IPS-11a (cell line): ENCODE measurements around the gene TMC4.
A peak's percentile ranks its signal among the peaks of the same experiment; 100 is the strongest.

Source experiments
- H3K4me3 ChIP-seq: one replicate; pipeline ENCODE4 v1.5.1; 2013; ENCODE audit warnings: low read depth, low read length, control low read depth

The TMC4 gene

GRCh38 chr19:54136086-54136863 lies 36.7 kb downstream of the TMC4 start:
- peak overlapping the region; percentile 50 for H3K4me3 ChIP-seq

DNA sequence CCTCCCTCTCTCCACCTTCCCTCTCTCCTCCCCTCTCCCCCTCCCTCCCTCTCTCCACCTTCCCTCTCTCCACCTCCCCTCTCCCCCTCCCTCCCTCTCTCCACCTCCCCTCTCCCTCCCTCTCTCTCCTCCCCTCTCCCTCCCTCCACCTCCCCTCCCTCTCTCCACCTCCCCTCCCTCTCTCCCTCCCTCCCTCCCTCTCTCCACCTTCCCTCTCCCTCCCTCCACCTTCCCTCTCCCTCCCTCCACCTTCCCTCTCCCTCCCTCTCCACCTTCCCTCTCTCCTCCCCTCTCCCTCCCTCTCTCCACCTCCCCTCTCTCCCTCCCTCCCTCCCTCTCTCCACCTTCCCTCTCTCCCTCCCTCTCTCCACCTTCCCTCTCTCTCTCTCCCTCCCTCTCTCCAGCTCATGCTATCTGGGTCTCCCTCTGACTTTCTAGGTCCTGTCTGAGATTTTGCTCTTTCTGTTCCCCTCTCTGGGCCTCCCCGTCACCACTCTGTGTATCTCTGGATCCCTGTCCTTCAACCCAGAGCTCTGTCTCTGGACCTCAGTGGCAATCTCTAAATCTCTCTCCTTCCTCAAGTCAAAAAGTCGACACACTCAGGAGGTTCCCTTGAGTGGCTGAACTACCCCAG lies 38.9 kb downstream of the TMC4 start:
- H3K4me3 ChIP-seq = no peak overlapping the region

DNA sequence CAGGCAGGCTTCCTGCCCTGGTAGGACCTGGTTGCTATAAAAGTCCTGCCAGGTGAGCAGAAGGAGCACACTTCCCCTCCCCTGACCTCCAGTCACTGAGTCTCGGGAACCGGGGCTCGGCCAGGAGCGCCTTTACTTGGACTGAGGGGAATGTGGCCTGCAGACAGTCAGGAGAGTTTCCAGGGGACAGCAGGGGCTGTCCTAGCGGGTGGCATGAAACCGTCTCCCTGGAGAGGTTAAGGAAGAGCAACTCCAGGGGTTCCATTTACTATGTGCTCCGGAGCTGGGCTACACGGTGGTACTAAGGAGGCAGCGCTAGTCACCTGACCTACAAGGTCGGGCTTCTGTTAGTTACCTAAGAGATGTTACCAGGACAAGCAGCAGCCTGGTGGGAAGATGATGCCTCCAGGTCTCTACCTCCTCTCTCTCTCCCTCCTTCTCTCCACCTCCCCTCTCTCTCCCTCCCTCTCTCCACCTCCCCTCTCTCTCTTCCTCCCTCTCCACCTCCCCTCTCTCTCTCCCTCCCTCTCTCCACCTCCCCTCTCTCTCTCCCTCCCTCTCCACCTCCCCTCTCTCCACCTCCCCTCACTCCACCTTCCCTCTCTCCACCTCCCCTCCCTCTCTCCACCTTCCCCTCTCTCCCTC lies 39.5 kb downstream of the TMC4 start:
- H3K4me3 ChIP-seq = no peak overlapping the region

DNA sequence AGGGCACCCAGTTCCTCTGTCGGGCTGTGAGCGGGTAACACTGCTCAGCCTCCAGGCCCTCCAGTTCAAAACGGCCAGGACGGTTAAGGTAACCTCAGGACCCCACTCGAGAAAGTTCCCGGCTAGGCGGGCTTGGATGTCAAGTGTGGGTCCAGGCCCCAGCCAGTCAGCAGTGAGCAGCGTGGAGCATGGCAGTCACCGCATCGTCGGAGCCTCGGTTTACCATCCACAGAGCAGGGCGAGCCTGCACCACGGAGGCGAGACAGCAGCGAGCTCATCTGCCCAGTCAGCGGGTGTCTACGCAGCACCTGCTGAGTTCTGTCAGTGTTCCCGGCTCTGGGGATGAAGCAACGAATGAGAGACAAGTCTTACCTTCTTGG lies 43.4 kb downstream of the TMC4 start:
- H3K4me3 ChIP-seq = no peak overlapping the region

DNA sequence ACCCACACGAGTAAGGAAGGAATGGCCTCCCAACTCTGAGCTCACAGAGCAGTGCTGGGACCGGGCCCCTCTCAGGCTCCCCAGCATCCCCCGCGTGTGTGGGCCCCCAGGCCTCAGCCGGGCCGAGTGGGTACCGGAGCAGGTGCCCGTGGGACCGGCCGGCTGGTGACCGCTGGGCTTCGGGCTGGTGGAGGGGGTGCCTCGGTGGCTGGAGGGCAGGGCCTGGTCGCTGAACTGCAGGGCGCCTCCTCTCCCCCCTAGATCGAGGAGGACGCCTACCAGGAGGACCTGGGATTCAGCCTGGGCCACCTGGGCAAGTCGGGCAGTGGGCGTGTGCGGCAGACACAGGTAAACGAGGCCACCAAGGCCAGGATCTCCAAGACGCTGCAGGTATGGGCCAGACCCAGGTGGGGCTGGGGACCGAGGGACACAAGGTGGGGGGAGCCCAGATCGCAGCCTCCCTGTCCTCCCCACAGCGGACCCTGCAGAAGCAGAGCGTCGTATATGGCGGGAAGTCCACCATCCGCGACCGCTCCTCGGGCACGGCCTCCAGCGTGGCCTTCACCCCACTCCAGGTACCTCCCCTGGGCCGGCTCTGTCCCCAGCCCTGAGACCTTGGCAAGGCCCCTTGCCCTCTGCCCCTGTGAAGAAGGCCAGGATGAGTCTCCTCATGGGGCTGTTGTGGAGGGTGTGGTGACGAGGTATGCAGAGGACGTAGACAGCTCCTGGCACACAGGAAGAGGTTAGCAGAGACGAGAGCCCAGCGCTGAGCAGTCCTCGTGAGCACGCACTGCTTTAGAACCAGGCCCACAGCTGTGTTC lies 44.0 kb downstream of the TMC4 start:
- no peak overlapping the region for H3K4me3 ChIP-seq

GRCh38 chr19:54128441-54128725 lies 44.6 kb downstream of the TMC4 start:
- H3K4me3 ChIP-seq = no peak overlapping the region

DNA sequence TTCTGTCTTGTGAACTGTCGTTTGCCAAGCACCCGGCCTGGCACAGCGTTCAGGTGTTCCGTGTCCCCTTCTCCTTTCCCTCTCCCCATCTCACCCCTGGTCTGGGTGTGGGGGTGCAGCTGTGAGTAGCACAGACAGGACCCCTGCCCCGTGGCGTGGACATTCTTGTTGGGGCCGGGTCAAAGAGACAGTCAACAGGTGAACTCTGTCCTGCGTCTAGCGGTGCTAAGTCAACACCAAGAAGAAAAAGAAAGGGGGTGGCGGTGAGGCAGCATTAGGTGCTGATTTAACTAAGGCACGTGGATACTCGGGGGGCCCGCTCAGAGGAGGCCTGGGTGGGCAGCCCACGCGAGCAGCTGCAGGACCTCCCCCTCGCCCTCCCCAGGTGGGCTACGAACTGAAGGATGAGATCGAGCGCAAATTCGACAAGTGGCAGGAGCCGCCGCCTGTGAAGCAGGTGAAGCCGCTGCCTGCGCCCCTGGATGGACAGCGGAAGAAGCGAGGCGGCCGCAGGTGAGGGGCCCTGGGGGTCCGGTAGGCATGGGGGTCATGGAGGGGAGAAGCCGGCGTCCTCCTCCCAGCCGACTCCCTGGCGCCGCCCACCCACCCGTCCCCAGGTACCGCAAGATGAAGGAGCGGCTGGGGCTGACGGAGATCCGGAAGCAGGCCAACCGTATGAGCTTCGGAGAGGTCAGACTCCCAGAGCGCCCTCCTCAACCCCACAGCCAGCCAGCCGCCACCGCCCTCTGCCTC lies 45.1 kb downstream of the TMC4 start:
- no peak overlapping the region for H3K4me3 ChIP-seq

- H3K4me3 ChIP-seq = no peak overlapping the region
These were observed 47.2 kb downstream of the TMC4 start for GRCh38 chr19:54125713-54126112.

- H3K4me3 ChIP-seq = no peak overlapping the region
These were observed 48.6 kb downstream of the TMC4 start for GRCh38 chr19:54124393-54124792.

GRCh38 chr19:54123682-54124081 lies 49.3 kb downstream of the TMC4 start:
- no peak overlapping the region for H3K4me3 ChIP-seq

DNA sequence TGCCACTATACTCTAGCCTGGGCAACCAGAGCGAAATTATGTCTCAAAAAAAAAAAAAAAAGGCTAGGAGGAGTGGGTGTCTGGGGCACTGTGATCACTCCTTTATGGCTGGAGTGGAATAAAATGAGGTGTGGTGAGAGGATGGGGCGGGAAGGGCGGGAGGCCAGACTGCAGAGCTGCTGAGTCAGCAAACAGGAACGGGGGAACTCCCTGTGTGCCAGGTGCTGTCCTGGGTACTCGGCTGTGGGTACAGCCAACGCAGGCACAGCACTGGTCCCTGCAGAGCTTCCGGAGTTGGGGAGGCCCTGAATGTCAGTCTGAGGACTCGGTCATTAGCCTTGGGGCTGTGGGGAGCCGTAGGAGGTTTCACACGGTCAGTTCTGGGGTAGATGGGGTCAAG lies 51.7 kb downstream of the TMC4 start:
- H3K4me3 ChIP-seq = no peak overlapping the region

- peak within 1 kb of the TSS; percentile 95 for H3K4me3 ChIP-seq
These were observed 57.6 kb downstream of the TMC4 start, which contains the start of the genes PRPF31 and TFPT for GRCh38 chr19:54115109-54116063. TSS of gene PRPF31 (plus strand) at chr19:54115754. CDS start at chr19:54118279, 2,525 bp downstream. TSS of gene TFPT (minus strand) at chr19:54115657. CDS start at chr19:54115269, 388 bp downstream.

DNA sequence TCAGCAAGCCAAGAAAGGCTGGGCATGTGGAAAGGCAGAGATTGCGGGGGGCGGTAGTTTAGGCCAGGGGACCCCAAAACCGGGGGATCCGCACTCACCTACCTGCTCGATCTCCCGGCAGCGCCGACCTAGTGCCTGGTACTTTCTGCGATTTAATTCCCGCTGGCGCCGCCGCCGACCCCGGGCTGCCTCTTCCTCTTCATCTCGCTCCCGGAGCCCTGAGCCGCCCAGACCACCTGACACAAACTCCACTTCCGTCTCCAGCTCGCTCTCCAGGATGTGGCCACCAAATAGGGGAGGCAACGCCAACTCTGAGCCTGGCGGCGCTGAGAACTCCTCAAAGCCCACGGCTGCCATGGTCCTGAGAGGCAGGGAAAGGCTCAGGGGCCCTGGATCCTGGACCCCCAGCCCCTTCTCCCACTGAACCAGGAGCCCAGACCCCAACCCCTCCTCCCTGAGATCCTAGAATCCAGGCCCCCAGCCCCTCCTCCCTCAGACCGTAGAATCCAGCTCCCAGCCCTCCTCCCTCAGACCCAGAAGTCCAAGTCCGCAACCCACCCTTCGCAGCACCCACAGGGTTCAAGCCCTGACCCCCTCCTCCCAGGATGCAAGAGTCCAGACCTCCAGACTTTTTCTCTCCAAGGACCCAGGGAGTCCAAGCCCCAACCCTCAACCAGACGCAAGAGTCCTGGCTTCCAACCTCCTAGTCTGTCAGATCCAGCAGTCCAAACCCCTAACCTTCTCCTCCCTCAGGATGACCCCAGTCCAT lies 58.4 kb downstream of the TMC4 start:
- H3K4me3 ChIP-seq = peak overlapping the region; percentile 95
